ENCODE results near the gene CSF2RB. TPM values are rescaled to one million over a fixed set of nuclear protein-coding genes. Genes with fewer than 3 reads are reported as not detected.

Gene CSF2RB
- total RNA-seq, 3 donors from 2014 or later = 4.1 to 8.1 (median 5.3) TPM

- Histone ChIP-seq H3K4me1 (ENCODE audit: low read depth) (no peaks in the 10 kb centered on the region), H3K36me3 (ENCODE audit: low read depth) (no peaks in the 10 kb centered on the region), H3K9me3 (no peaks in the 10 kb centered on the region), H3K4me3 (no peak overlapping the region)
- ATAC-seq (no peak), DNase-seq (no peak)
- intact Hi-C loops (cut with DNase I, micrococcal nuclease) = loop anchor here (10.0 kb wide), 2 partner anchors 124 to 194 kb away; no protein-coding TSS in a partner anchor
- TF ChIP-seq, protein P1, sequence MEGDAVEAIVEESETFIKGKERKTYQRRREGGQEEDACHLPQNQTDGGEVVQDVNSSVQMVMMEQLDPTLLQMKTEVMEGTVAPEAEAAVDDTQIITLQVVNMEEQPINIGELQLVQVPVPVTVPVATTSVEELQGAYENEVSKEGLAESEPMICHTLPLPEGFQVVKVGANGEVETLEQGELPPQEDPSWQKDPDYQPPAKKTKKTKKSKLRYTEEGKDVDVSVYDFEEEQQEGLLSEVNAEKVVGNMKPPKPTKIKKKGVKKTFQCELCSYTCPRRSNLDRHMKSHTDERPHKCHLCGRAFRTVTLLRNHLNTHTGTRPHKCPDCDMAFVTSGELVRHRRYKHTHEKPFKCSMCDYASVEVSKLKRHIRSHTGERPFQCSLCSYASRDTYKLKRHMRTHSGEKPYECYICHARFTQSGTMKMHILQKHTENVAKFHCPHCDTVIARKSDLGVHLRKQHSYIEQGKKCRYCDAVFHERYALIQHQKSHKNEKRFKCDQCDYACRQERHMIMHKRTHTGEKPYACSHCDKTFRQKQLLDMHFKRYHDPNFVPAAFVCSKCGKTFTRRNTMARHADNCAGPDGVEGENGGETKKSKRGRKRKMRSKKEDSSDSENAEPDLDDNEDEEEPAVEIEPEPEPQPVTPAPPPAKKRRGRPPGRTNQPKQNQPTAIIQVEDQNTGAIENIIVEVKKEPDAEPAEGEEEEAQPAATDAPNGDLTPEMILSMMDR (IDR thresholded peaks at IDR 0.05) = no peak
These were observed 65.8 kb downstream of the CSF2RB start for GRCh38 chr22:36979016-36979910.

DNA sequence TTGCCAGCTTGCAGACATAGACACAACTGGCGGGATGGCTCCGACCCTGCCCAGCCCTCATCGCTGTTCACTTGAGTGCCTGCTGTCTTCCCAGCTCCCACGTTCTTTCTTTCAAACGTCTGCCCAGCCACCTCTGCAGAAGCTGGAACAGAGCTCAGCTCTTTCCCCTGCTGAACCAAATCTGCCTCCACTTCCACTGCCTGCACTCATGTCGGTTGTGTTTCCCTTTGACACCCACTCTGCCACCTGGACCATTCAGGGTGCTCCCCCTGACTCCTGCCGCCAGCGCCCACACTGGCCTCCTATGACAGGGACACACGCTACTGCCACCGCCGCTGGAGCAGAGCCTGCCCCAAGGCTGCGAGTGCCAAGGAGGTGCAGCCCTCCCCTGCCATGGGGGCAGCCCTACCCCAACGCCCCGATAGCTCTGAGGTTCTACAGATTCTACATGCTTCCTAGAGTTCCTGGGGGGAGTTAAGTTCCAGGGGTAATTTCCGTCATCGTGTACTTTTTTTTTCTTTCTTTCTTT lies 67.9 kb downstream of the CSF2RB start:
- TF ChIP-seq, protein P1 (IDR thresholded peaks at IDR 0.05) = no peak

DNA sequence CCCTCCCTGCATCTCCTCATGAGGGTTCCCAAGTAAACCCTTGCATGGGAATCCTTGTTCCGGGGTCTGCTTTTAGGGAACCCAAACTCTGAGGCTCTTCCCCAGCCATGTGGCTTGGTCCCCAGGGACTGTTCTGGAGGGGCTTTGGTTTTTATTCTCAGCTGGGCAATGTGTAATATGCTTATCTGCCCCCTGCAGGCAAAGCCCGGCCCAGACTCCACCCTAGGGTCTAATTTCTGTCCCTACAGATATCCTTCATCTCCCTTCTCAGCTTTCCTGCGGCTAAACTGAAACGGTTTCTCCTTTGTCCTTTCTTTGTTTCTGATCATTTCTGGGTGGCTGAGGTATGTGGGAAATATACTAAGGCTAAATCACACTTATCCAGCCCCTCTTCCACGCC lies 68.7 kb downstream of the CSF2RB start:
- Histone ChIP-seq H3K9me3 (peaks cover 10% of the 10 kb centered on the region), H3K4me1 (ENCODE audit: low read depth) (no peaks in the 10 kb centered on the region), H3K36me3 (ENCODE audit: low read depth) (no peaks in the 10 kb centered on the region), H3K4me3 (no peak overlapping the region)
- no peak for ATAC-seq
- DNase-seq = no peak
- intact Hi-C loops (cut with DNase I, micrococcal nuclease) = no loop called here
- TF ChIP-seq, protein P1 (IDR thresholded peaks at IDR 0.05) = no peak

More for the DNA sequence above, 67.9 kb downstream of the CSF2RB start:
- no peaks in the 10 kb centered on the region for H3K4me1 ChIP-seq (ENCODE audit: low read depth)
- H3K9me3 ChIP-seq = peaks cover 9% of the 10 kb centered on the region
- ATAC-seq = no peak
- no peaks in the 10 kb centered on the region for H3K36me3 ChIP-seq (ENCODE audit: low read depth)
- no peak overlapping the region for H3K4me3 ChIP-seq
- DNase-seq = no peak
- intact Hi-C loops (cut with DNase I, micrococcal nuclease) = no loop called here

GRCh38 chr22:36985211-36985889 lies 71.9 kb downstream of the CSF2RB start:
- peaks cover 10% of the 10 kb centered on the region for H3K9me3 ChIP-seq
- DNase-seq = no peak
- H3K4me1 ChIP-seq (ENCODE audit: low read depth) = no peaks in the 10 kb centered on the region
- no peak for ATAC-seq
- no peak overlapping the region for H3K4me3 ChIP-seq
- no peaks in the 10 kb centered on the region for H3K36me3 ChIP-seq (ENCODE audit: low read depth)
- intact Hi-C loops (cut with DNase I, micrococcal nuclease) = no loop called here
- TF ChIP-seq, protein P1 (IDR thresholded peaks at IDR 0.05) = no peak

- TF ChIP-seq, protein P1 (IDR thresholded peaks at IDR 0.05) = peak; percentile 59
These were observed 72.9 kb downstream of the CSF2RB start for GRCh38 chr22:36986242-36986821.

More at GRCh38 chr22:36986242-36986821, 72.9 kb downstream of the CSF2RB start:
- Histone ChIP-seq H3K4me3 (no peak overlapping the region), H3K9me3 (peaks cover 10% of the 10 kb centered on the region), H3K4me1 (ENCODE audit: low read depth) (no peaks in the 10 kb centered on the region), H3K36me3 (ENCODE audit: low read depth) (no peaks in the 10 kb centered on the region)
- ATAC-seq (peak; percentile 68), DNase-seq (peak in 2 of 3 donors; percentile 71 to 72)
- intact Hi-C loops (cut with DNase I, micrococcal nuclease) = no loop called here

All from mucosa of descending colon (tissue), 3 donors.